HEK293 (cell line): ENCODE data around the gene TCEA2.
A peak's percentile ranks its signal among the peaks of the same experiment; 100 is the strongest.

ENCODE experiments used
- CTCF ChIA-PET: fragments of 350-600 bp; formaldehyde crosslinking; extraction: SDS; loops from one replicate; lab custom pipeline; 2021; ENCODE audit warnings: antibody characterized with exemption; lab: Yijun Ruan, JAX
- POLR2A ChIA-PET: fragments of 300-600 bp; formaldehyde crosslinking; extraction: SDS; loops from one replicate; lab custom pipeline; 2020; ENCODE audit warnings: antibody characterized with exemption, inconsistent platforms; lab: Yijun Ruan, JAX
- H3K27ac ChIP-seq: fragments of 200-500 bp; sonication (Bioruptor generic); 2 replicates; pipeline ENCODE4 v1.5.1; 2014; ENCODE audit warnings: low read depth, low read length, control low read depth, inconsistent platforms; ENCODE audit errors: extremely low read depth
- H3K36me3 ChIP-seq, 2 experiments: fragments of 200-500 bp in 1 of 2; sonication (Bioruptor generic) in 1 of 2; 1 replicate in 1 of 2; 2 replicates in 1 of 2; pipeline ENCODE4 v1.5.1; 2014 to 2017; ENCODE audit warnings: inconsistent platforms in 2 of 2, low read length in 2 of 2; ENCODE audit not compliant: control insufficient read depth in 2 of 2, insufficient read depth in 1 of 2
- H3K4me1 ChIP-seq: fragments of 200-500 bp; sonication (Bioruptor generic); 2 replicates; pipeline ENCODE4 v1.5.1; 2014; ENCODE audit warnings: mild to moderate bottlenecking, low read length, inconsistent platforms; ENCODE audit not compliant: control insufficient read depth, insufficient read depth
- H3K4me3 ChIP-seq: 2 replicates; pipeline ENCODE4 v1.5.1; 2011; ENCODE audit warnings: low read depth, mild to moderate bottlenecking, control low read depth, low read length, moderate library complexity
- H3K9me3 ChIP-seq: fragments of 200-500 bp; sonication (Bioruptor generic); 2 replicates; pipeline ENCODE4 v1.5.1; 2014; ENCODE audit warnings: low read depth, low read length, inconsistent platforms; ENCODE audit not compliant: control insufficient read depth, insufficient read depth
- BCL11A ChIP-seq: fragments of 450-650 bp; formaldehyde crosslinking; IDR thresholded peaks from 2 replicates; pipeline ENCODE4 v1.5.1; 2016; ENCODE audit warnings: low read depth, missing biosample characterization, missing genetic modification characterization
- GLIS1 ChIP-seq: fragments of 450-650 bp; formaldehyde crosslinking; IDR thresholded peaks from 2 replicates; pipeline ENCODE4 v1.5.1; 2016; ENCODE audit warnings: missing biosample characterization, missing genetic modification characterization
- HOXC10 ChIP-seq: sonication (generic); formaldehyde crosslinking; IDR thresholded peaks from 2 replicates; pipeline ENCODE4 v1.8.1; 2023; ENCODE audit warnings: mild to moderate bottlenecking, missing genetic modification reagents
- PRDM1 ChIP-seq: fragments of 450-650 bp; formaldehyde crosslinking; IDR thresholded peaks from 2 replicates; pipeline ENCODE4; 2016; ENCODE audit warnings: missing biosample characterization, missing genetic modification characterization
- ZBTB8A ChIP-seq: fragments of 450-650 bp; formaldehyde crosslinking; IDR thresholded peaks from 2 replicates; pipeline ENCODE4 v1.5.1; 2016; ENCODE audit warnings: missing biosample characterization, missing genetic modification characterization
- ZFP69B ChIP-seq: fragments of 450-650 bp; formaldehyde crosslinking; IDR thresholded peaks from 2 replicates; pipeline ENCODE4 v1.5.1; 2016; ENCODE audit warnings: missing biosample characterization, missing genetic modification characterization
- ZIC2 ChIP-seq: fragments of 450-650 bp; formaldehyde crosslinking; IDR thresholded peaks from 2 replicates; pipeline ENCODE4 v1.5.1; 2016; ENCODE audit warnings: missing biosample characterization, missing genetic modification characterization
- ZNF221 ChIP-seq: fragments of 450-650 bp; formaldehyde crosslinking; IDR thresholded peaks from 2 replicates; pipeline ENCODE4 v1.5.1; 2017; ENCODE audit warnings: missing biosample characterization, missing genetic modification characterization, borderline replicate concordance
- ZNF324 ChIP-seq: fragments of 450-650 bp; formaldehyde crosslinking; IDR thresholded peaks from 2 replicates; pipeline ENCODE4 v1.5.1; 2016; ENCODE audit warnings: missing biosample characterization, missing genetic modification characterization
- ZNF335 ChIP-seq: fragments of 450-650 bp; formaldehyde crosslinking; conservative IDR thresholded peaks from 2 replicates; pipeline ENCODE4 v1.5.1; 2016; ENCODE audit warnings: missing biosample characterization, missing genetic modification characterization
- ZNF366 ChIP-seq: fragments of 450-650 bp; formaldehyde crosslinking; conservative IDR thresholded peaks from 2 replicates; pipeline ENCODE4 v1.5.1; 2016; ENCODE audit warnings: missing biosample characterization, missing genetic modification characterization
- ZNF423 ChIP-seq: fragments of 450-650 bp; formaldehyde crosslinking; IDR thresholded peaks from 2 replicates; pipeline ENCODE4 v1.5.1; 2016; ENCODE audit warnings: missing biosample characterization, missing genetic modification characterization
- ZNF555 ChIP-seq: fragments of 450-650 bp; formaldehyde crosslinking; conservative IDR thresholded peaks from 2 replicates; pipeline ENCODE4 v1.5.1; 2017; ENCODE audit warnings: missing biosample characterization, mild to moderate bottlenecking, missing genetic modification characterization, inconsistent platforms
- ZNF629 ChIP-seq: fragments of 450-650 bp; formaldehyde crosslinking; IDR thresholded peaks from 2 replicates; pipeline ENCODE4 v1.5.1; 2017; ENCODE audit warnings: missing biosample characterization, missing genetic modification characterization
- ZNF777 ChIP-seq: fragments of 450-650 bp; formaldehyde crosslinking; IDR thresholded peaks from 2 replicates; pipeline ENCODE4 v1.5.1; 2017; ENCODE audit warnings: missing biosample characterization, missing genetic modification characterization, borderline replicate concordance
- ZNF791 ChIP-seq: fragments of 450-650 bp; formaldehyde crosslinking; IDR thresholded peaks from 2 replicates; pipeline ENCODE4 v1.5.1; 2016; ENCODE audit warnings: missing biosample characterization, missing genetic modification characterization
- TF ChIP-seq, protein P1 (sequence below): fragments of 450-650 bp; formaldehyde crosslinking; IDR thresholded peaks from 2 replicates; pipeline ENCODE4 v1.5.1; 2016; ENCODE audit warnings: missing biosample characterization, missing genetic modification characterization, borderline replicate concordance
- TF ChIP-seq, protein P2 (sequence below): fragments of 450-650 bp; formaldehyde crosslinking; IDR thresholded peaks from 2 replicates; pipeline ENCODE4 v1.5.0; 2017; ENCODE audit warnings: missing biosample characterization, missing genetic modification characterization, borderline replicate concordance
- TF ChIP-seq, protein P3 (sequence below): fragments of 450-650 bp; formaldehyde crosslinking; IDR thresholded peaks from 2 replicates; pipeline ENCODE4 v1.5.1; 2016; ENCODE audit warnings: missing biosample characterization, missing genetic modification characterization
- TF ChIP-seq, protein P4 (sequence below): fragments of 450-650 bp; formaldehyde crosslinking; IDR thresholded peaks from 2 replicates; pipeline ENCODE4 v1.5.1; 2016; ENCODE audit warnings: missing biosample characterization, missing genetic modification characterization
- TF ChIP-seq, protein P5 (sequence below): fragments of 450-650 bp; formaldehyde crosslinking; IDR thresholded peaks from 2 replicates; pipeline ENCODE4 v1.5.1; 2016; ENCODE audit warnings: missing biosample characterization, missing genetic modification characterization
- TF ChIP-seq, protein P6 (sequence below): fragments of 450-650 bp; formaldehyde crosslinking; IDR thresholded peaks from 2 replicates; pipeline ENCODE4 v1.5.1; 2016; ENCODE audit warnings: missing biosample characterization, missing genetic modification characterization

Gene TCEA2

DNA sequence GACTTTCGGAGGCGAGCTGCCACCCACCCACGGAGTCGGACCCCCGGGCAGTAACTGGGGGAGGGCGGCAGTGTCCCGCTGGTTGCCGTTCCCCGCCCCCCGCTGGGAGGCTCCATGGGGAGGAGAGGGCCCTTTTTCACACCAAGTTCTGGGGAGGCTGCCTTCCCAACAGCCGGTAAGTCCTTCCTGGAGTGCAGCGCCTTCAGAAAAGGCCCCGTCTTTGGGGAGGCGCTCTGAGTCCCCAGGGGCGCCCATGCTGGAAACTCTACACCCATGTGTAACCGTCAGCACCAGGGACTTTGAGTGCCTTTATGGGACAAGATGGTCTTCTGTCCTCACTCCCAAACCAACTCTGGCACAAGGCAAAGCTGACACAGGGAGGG, 13.1 kb upstream of the TCEA2 start (continued):
- TF ChIP-seq, protein P1, sequence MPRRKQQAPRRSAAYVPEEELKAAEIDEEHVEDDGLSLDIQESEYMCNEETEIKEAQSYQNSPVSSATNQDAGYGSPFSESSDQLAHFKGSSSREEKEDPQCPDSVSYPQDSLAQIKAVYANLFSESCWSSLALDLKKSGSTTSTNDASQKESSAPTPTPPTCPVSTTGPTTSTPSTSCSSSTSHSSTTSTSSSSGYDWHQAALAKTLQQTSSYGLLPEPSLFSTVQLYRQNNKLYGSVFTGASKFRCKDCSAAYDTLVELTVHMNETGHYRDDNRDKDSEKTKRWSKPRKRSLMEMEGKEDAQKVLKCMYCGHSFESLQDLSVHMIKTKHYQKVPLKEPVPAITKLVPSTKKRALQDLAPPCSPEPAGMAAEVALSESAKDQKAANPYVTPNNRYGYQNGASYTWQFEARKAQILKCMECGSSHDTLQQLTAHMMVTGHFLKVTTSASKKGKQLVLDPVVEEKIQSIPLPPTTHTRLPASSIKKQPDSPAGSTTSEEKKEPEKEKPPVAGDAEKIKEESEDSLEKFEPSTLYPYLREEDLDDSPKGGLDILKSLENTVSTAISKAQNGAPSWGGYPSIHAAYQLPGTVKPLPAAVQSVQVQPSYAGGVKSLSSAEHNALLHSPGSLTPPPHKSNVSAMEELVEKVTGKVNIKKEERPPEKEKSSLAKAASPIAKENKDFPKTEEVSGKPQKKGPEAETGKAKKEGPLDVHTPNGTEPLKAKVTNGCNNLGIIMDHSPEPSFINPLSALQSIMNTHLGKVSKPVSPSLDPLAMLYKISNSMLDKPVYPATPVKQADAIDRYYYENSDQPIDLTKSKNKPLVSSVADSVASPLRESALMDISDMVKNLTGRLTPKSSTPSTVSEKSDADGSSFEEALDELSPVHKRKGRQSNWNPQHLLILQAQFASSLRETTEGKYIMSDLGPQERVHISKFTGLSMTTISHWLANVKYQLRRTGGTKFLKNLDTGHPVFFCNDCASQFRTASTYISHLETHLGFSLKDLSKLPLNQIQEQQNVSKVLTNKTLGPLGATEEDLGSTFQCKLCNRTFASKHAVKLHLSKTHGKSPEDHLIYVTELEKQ (tag by site-specific recombination) = 0 out of 2 replicates have a peak, but pooled peaks have one; percentile 40
- TF ChIP-seq, protein P2, sequence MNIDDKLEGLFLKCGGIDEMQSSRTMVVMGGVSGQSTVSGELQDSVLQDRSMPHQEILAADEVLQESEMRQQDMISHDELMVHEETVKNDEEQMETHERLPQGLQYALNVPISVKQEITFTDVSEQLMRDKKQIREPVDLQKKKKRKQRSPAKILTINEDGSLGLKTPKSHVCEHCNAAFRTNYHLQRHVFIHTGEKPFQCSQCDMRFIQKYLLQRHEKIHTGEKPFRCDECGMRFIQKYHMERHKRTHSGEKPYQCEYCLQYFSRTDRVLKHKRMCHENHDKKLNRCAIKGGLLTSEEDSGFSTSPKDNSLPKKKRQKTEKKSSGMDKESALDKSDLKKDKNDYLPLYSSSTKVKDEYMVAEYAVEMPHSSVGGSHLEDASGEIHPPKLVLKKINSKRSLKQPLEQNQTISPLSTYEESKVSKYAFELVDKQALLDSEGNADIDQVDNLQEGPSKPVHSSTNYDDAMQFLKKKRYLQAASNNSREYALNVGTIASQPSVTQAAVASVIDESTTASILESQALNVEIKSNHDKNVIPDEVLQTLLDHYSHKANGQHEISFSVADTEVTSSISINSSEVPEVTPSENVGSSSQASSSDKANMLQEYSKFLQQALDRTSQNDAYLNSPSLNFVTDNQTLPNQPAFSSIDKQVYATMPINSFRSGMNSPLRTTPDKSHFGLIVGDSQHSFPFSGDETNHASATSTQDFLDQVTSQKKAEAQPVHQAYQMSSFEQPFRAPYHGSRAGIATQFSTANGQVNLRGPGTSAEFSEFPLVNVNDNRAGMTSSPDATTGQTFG (tag by site-specific recombination) = no peak
- TF ChIP-seq, all 188 proteins: peak for 37

DNA sequence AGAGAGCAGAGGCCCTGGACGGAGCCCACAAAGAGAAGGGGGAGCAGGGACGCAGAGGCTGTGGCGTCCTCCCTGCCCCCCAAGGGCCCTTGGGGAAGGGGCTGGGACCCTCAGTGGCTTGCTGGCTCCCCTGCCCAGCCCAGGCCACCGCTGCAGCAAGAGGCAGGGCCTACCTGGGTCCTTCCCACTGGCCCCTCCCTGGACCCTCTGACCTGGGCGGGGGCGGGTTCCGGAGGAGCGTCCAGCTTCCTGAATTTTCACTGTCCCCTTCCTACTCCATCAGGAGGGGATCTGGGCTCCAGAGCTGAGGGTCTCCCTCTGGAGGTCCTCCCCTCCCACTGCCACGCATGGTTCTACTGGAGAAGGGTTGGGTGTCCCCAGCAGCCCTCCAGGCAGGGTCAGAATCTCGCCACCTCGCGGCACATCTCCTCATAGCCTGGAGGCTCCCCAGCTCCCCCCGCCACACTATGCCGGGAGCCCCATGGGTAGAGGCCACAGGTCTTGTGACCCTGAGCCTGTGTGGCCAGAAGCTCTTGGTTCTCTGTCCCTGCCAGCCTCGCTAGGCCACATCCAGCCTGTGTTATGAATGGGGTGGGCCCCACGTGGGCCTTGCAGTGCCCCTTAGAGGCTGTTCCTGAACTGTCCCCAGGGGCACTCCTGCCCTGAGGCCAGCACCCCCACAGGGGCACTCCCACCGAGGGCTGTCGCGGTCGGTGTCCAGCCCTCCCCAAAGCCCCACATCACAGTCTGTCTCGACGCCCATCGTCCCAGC, 12.6 kb upstream of the TCEA2 start:
- peaks cover 0 to 5% of the 10 kb centered on the region in 2 experiments; a peak in 1 of 3 replicates for H3K36me3 ChIP-seq
- POLR2A ChIA-PET = interaction anchor here (0.9 kb wide), 1 partner anchor 11 kb away, joined by 3 read pairs; no protein-coding TSS in a partner anchor
- no peak overlapping the region for H3K4me3 ChIP-seq
- H3K9me3 ChIP-seq = no peaks in the 10 kb centered on the region
- H3K4me1 ChIP-seq = peaks cover 6% of the 10 kb centered on the region
- CTCF ChIA-PET = interaction anchor here (1.3 kb wide), 1 partner anchor 11 kb away, joined by 7 read pairs; no protein-coding TSS in a partner anchor
- H3K27ac ChIP-seq = 0 out of 2 replicates have a peak overlapping the region, but pooled peaks have one; percentile 22
- TF ChIP-seq, protein P3, sequence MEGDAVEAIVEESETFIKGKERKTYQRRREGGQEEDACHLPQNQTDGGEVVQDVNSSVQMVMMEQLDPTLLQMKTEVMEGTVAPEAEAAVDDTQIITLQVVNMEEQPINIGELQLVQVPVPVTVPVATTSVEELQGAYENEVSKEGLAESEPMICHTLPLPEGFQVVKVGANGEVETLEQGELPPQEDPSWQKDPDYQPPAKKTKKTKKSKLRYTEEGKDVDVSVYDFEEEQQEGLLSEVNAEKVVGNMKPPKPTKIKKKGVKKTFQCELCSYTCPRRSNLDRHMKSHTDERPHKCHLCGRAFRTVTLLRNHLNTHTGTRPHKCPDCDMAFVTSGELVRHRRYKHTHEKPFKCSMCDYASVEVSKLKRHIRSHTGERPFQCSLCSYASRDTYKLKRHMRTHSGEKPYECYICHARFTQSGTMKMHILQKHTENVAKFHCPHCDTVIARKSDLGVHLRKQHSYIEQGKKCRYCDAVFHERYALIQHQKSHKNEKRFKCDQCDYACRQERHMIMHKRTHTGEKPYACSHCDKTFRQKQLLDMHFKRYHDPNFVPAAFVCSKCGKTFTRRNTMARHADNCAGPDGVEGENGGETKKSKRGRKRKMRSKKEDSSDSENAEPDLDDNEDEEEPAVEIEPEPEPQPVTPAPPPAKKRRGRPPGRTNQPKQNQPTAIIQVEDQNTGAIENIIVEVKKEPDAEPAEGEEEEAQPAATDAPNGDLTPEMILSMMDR = peak; percentile 22; the same call in 1 of the 2 replicates
- TF ChIP-seq ZNF555 (tag by site-specific recombination) (no peak), ZIC2 (peak; percentile 36; the same call in 1 of the 2 replicates), ZNF221 (tag by site-specific recombination) (no peak), ZNF423 (tag by site-specific recombination) (peak; percentile 19; the same call in 1 of the 2 replicates), BCL11A (tag by site-specific recombination) (no peak), ZNF335 (tag by site-specific recombination) (peak; percentile 58), ZNF791 (no peak), ZNF777 (tag by site-specific recombination) (no peak), PRDM1 (tag by site-specific recombination) (no peak), ZFP69B (peak; percentile 96), HOXC10 (CRISPR knock-in tag) (no peak), ZNF366 (tag by site-specific recombination) (no peak), ZNF629 (no peak), GLIS1 (tag by site-specific recombination) (peak; percentile 68), ZNF324 (tag by site-specific recombination) (no peak), ZBTB8A (tag by site-specific recombination) (0 out of 2 replicates have a peak, but pooled peaks have one; percentile 16)
- TF ChIP-seq, protein P4, sequence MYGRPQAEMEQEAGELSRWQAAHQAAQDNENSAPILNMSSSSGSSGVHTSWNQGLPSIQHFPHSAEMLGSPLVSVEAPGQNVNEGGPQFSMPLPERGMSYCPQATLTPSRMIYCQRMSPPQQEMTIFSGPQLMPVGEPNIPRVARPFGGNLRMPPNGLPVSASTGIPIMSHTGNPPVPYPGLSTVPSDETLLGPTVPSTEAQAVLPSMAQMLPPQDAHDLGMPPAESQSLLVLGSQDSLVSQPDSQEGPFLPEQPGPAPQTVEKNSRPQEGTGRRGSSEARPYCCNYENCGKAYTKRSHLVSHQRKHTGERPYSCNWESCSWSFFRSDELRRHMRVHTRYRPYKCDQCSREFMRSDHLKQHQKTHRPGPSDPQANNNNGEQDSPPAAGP = no peak
- TF ChIP-seq, protein P5, sequence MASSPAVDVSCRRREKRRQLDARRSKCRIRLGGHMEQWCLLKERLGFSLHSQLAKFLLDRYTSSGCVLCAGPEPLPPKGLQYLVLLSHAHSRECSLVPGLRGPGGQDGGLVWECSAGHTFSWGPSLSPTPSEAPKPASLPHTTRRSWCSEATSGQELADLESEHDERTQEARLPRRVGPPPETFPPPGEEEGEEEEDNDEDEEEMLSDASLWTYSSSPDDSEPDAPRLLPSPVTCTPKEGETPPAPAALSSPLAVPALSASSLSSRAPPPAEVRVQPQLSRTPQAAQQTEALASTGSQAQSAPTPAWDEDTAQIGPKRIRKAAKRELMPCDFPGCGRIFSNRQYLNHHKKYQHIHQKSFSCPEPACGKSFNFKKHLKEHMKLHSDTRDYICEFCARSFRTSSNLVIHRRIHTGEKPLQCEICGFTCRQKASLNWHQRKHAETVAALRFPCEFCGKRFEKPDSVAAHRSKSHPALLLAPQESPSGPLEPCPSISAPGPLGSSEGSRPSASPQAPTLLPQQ (tag by site-specific recombination) = peak; percentile 97
- TF ChIP-seq, protein P6, sequence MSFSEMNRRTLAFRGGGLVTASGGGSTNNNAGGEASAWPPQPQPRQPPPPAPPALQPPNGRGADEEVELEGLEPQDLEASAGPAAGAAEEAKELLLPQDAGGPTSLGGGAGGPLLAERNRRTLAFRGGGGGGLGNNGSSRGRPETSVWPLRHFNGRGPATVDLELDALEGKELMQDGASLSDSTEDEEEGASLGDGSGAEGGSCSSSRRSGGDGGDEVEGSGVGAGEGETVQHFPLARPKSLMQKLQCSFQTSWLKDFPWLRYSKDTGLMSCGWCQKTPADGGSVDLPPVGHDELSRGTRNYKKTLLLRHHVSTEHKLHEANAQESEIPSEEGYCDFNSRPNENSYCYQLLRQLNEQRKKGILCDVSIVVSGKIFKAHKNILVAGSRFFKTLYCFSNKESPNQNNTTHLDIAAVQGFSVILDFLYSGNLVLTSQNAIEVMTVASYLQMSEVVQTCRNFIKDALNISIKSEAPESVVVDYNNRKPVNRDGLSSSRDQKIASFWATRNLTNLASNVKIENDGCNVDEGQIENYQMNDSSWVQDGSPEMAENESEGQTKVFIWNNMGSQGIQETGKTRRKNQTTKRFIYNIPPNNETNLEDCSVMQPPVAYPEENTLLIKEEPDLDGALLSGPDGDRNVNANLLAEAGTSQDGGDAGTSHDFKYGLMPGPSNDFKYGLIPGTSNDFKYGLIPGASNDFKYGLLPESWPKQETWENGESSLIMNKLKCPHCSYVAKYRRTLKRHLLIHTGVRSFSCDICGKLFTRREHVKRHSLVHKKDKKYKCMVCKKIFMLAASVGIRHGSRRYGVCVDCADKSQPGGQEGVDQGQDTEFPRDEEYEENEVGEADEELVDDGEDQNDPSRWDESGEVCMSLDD (tag by site-specific recombination) = peak; percentile 24; the same call in 1 of the 2 replicates
